GM23338 (cell line): ENCODE data around the gene MRFAP1. TPM values are rescaled to one million over a fixed set of nuclear protein-coding genes. Genes with fewer than 3 reads are reported as not detected.

Experiments
- ATAC-seq: fragments of 200-7000 bp; cut with Tn5 transposase; 3 replicates; pipeline ENCODE4 v1.9.1; 2020
- DNase-seq: peaks from one replicate; pipeline ENCODE4 v3.0.0-alpha.2; 2015; ENCODE audit warnings: low spot score
- H2AFZ ChIP-seq: fragments of 200-600 bp; sonication (generic); 2 replicates; pipeline ENCODE4 v1.8.0; 2016; ENCODE audit warnings: antibody characterized with exemption, mild to moderate bottlenecking, moderate library complexity
- H3F3A ChIP-seq: fragments of 200-600 bp; sonication (generic); replicated peaks from 2 replicates; pipeline ENCODE4 v1.8.0; 2017; ENCODE audit warnings: antibody characterized with exemption, mixed run types, low read depth
- H3K27ac ChIP-seq: fragments of 200-600 bp; sonication (generic); 2 replicates; pipeline ENCODE4 v1.6.1; 2016; ENCODE audit warnings: low read depth
- H3K27me3 ChIP-seq: fragments of 200-600 bp; sonication (generic); 2 replicates; pipeline ENCODE4 v1.8.0; 2016; ENCODE audit warnings: mild to moderate bottlenecking, mixed run types, moderate library complexity; ENCODE audit not compliant: insufficient read depth
- H3K36me3 ChIP-seq: fragments of 200-600 bp; sonication (generic); 2 replicates; pipeline ENCODE4 v1.8.0; 2016; ENCODE audit warnings: mild to moderate bottlenecking; ENCODE audit not compliant: insufficient read depth
- H3K4me1 ChIP-seq: fragments of 200-600 bp; sonication (generic); 2 replicates; pipeline ENCODE4 v1.8.0; 2016; ENCODE audit warnings: mild to moderate bottlenecking, moderate library complexity; ENCODE audit not compliant: insufficient read depth
- H3K4me2 ChIP-seq: fragments of 200-600 bp; sonication (generic); 2 replicates; pipeline ENCODE4 v1.7.1; 2017; ENCODE audit warnings: mixed run types
- H3K4me3 ChIP-seq: fragments of 200-600 bp; sonication (generic); 2 replicates; pipeline ENCODE4 v1.6.1; 2016; ENCODE audit warnings: mixed run types
- H3K79me2 ChIP-seq: fragments of 200-600 bp; sonication (generic); replicated peaks from 2 replicates; pipeline ENCODE4 v1.8.0; 2017; ENCODE audit warnings: mild to moderate bottlenecking; ENCODE audit not compliant: insufficient read depth
- H3K9me2 ChIP-seq: fragments of 200-600 bp; sonication (generic); 2 replicates; pipeline ENCODE4 v1.8.0; 2017; ENCODE audit not compliant: insufficient read depth
- H4K20me1 ChIP-seq: fragments of 200-600 bp; sonication (generic); replicated peaks from 2 replicates; pipeline ENCODE4 v1.8.0; 2017; ENCODE audit warnings: mild to moderate bottlenecking; ENCODE audit not compliant: insufficient read depth
- H3K27ac Mint-ChIP-seq: 2 replicates; pipeline ENCODE4 v1.8.0; 2020; ENCODE audit warnings: inconsistent platforms, mild to moderate bottlenecking, moderate library complexity, mixed read lengths
- H3K27me3 Mint-ChIP-seq: 3 replicates; pipeline ENCODE4 v1.8.0; 2022; ENCODE audit warnings: low read depth, mild to moderate bottlenecking, moderate library complexity, mixed read lengths, inconsistent platforms; ENCODE audit not compliant: insufficient read depth, poor library complexity
- H3K36me3 Mint-ChIP-seq: 3 replicates; pipeline ENCODE4 v1.8.0; 2021; ENCODE audit warnings: low read depth, mild to moderate bottlenecking, inconsistent platforms, moderate library complexity, mixed read lengths
- H3K4me1 Mint-ChIP-seq: 3 replicates; pipeline ENCODE4 v1.8.0; 2020; ENCODE audit warnings: mild to moderate bottlenecking, inconsistent platforms, mixed read lengths
- H3K4me3 Mint-ChIP-seq: 3 replicates; pipeline ENCODE4 v1.8.0; 2021; ENCODE audit warnings: moderate library complexity, mild to moderate bottlenecking, inconsistent platforms, mixed read lengths
- H3K9me3 Mint-ChIP-seq: 3 replicates; pipeline ENCODE4 v1.8.0; 2020; ENCODE audit warnings: moderate library complexity, mild to moderate bottlenecking, inconsistent platforms, mixed read lengths
- CREB1 ChIP-seq: fragments of 250-450 bp; sonication (Bioruptor Pico); IDR thresholded peaks from 2 replicates; pipeline ENCODE4 v1.5.0; 2020; ENCODE audit warnings: low read depth, mild to moderate bottlenecking, moderate library complexity
- EZH2 ChIP-seq: fragments of 200-600 bp; sonication (generic); IDR thresholded peaks from one replicate; pipeline ENCODE4 v1.8.0; 2017; ENCODE audit warnings: antibody characterized with exemption, mild to moderate bottlenecking, low read depth; ENCODE audit not compliant: unreplicated experiment
- JUNB ChIP-seq: IDR thresholded peaks from one replicate; pipeline ENCODE4 v1.6.1; 2016; ENCODE audit warnings: antibody characterized with exemption; ENCODE audit not compliant: unreplicated experiment
- NANOG ChIP-seq: IDR thresholded peaks from 2 replicates; pipeline ENCODE4 v1.6.1; 2016; ENCODE audit warnings: antibody characterized with exemption, borderline replicate concordance
- POLR2AphosphoS5 ChIP-seq: IDR thresholded peaks from 2 replicates; pipeline ENCODE4 v1.6.1; 2016; ENCODE audit warnings: antibody characterized with exemption, low read depth
- REST ChIP-seq: IDR thresholded peaks from one replicate; pipeline ENCODE4 v1.6.1; 2018; ENCODE audit warnings: antibody characterized with exemption; ENCODE audit not compliant: unreplicated experiment
- STAT1 ChIP-seq: IDR thresholded peaks from one replicate; pipeline ENCODE4 v1.6.1; 2016; ENCODE audit warnings: antibody characterized with exemption; ENCODE audit not compliant: unreplicated experiment
- ZNF114 ChIP-seq: fragments of 250-450 bp; sonication (Bioruptor Pico); IDR thresholded peaks from 2 replicates; pipeline ENCODE4 v1.5.0; 2020; ENCODE audit warnings: mild to moderate bottlenecking, moderate library complexity
- polyA plus RNA-seq: library from polyadenylated mRNA; unstranded; fragments of >200 nt; fragmentation: Nextera tagmentation; extraction: Ambion mirVana; gene quantifications from 2 replicates; pipeline ENCODE4 v1.2.1, GENCODE V29; 2016
- total RNA-seq: library from RNA; depleted of rRNA; stranded (reverse); fragments of >200 nt; shearing (Covaris generic); gene quantifications from 2 replicates; pipeline ENCODE4 v1.2.3, GENCODE V29; 2014
- TF ChIP-seq, protein P1 (sequence below), 2 experiments: fragments of 200-600 bp in 1 of 2; sonication (generic) in 1 of 2; conservative IDR thresholded peaks; 2 replicates each; pipeline versions ENCODE4 v1.5.1 to v1.6.1; 2016 to 2017; ENCODE audit warnings: antibody characterized with exemption in 2 of 2, low read depth in 2 of 2, mild to moderate bottlenecking in 2 of 2, moderate library complexity in 1 of 2
- TF ChIP-seq, protein P2 (sequence below): IDR thresholded peaks from 2 replicates; pipeline ENCODE4 v1.6.1; 2016; ENCODE audit warnings: antibody characterized with exemption

MRFAP1 gene
- total and polyA plus RNA-seq, 2 experiments from 2014 or later = 154 to 288 TPM

DNA sequence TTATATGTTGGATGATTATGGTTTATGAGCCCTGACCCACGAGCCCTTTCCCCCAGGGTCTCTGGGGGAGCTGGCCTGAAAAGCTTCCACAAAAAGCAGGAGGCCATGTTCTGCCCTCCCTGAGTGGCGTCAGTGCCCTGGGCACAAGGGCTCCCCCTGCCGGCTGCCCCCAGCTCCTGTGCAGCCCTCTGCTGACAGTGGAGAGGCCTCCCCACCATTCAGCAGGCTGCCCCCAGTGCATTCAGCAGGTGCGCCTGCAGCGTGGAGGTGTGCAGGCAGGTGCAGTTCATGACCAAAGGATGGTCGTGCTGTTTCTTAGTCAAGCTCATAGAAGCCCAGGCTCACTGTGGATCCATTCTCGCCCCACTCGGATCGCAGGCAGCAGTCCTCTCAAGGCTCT is 40.7 kb downstream of the MRFAP1 start:
- no peak overlapping the region for H3K4me2 ChIP-seq
- peaks cover 5% of the 10 kb centered on the region; the same call in 1 of the 2 replicates for H3K36me3 ChIP-seq
- Mint-ChIP-seq H3K36me3 (peaks cover 31% of the 10 kb centered on the region), H3K9me3 (no peaks in the 10 kb centered on the region), H3K4me1 (peaks cover 16% of the 10 kb centered on the region), H3K27me3 (peaks cover 15% of the 10 kb centered on the region), H3K4me3 (no peak overlapping the region), H3K27ac (no peak overlapping the region)
- H3K4me3 ChIP-seq = no peak overlapping the region
- DNase-seq (no peak), ATAC-seq (peak; percentile 43)
- peaks cover 7% of the 10 kb centered on the region for H3K4me1 ChIP-seq
- no peak overlapping the region for H3K27ac ChIP-seq
- H2AFZ ChIP-seq = no peak overlapping the region
- H3K27me3 ChIP-seq = no peaks in the 10 kb centered on the region
- no peaks in the 10 kb centered on the region for H3K9me2 ChIP-seq
- H3F3A ChIP-seq = no peaks in the 10 kb centered on the region
- peaks cover 13% of the 10 kb centered on the region for H4K20me1 ChIP-seq
- TF ChIP-seq ZNF114 (CRISPR knock-in tag) (no peak), POLR2AphosphoS5 (no peak), REST (no peak), JUNB (no peak), EZH2 (no peak), CREB1 (CRISPR knock-in tag) (no peak)
- TF ChIP-seq, protein P1, sequence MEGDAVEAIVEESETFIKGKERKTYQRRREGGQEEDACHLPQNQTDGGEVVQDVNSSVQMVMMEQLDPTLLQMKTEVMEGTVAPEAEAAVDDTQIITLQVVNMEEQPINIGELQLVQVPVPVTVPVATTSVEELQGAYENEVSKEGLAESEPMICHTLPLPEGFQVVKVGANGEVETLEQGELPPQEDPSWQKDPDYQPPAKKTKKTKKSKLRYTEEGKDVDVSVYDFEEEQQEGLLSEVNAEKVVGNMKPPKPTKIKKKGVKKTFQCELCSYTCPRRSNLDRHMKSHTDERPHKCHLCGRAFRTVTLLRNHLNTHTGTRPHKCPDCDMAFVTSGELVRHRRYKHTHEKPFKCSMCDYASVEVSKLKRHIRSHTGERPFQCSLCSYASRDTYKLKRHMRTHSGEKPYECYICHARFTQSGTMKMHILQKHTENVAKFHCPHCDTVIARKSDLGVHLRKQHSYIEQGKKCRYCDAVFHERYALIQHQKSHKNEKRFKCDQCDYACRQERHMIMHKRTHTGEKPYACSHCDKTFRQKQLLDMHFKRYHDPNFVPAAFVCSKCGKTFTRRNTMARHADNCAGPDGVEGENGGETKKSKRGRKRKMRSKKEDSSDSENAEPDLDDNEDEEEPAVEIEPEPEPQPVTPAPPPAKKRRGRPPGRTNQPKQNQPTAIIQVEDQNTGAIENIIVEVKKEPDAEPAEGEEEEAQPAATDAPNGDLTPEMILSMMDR (conservative IDR thresholded peaks at IDR 0.05; ENCODE audit: low read depth in 2 of 2) = peak; percentile 29 to 56; a peak in 2 of 4 replicates
- H3K79me2 ChIP-seq = peaks cover 11% of the 10 kb centered on the region

- H4K20me1 ChIP-seq = no peaks in the 10 kb centered on the region; the same call in 1 of the 2 replicates
- Mint-ChIP-seq H3K36me3 (peaks cover 25% of the 10 kb centered on the region), H3K27me3 (peaks cover 16% of the 10 kb centered on the region), H3K4me1 (no peaks in the 10 kb centered on the region; the same call in 2 of the 3 replicates), H3K27ac (no peak overlapping the region), H3K9me3 (peaks cover 14% of the 10 kb centered on the region), H3K4me3 (no peak overlapping the region)
- no peak for ATAC-seq
- no peak overlapping the region for H3K4me3 ChIP-seq
- H3K4me2 ChIP-seq = no peak overlapping the region
- H3K27ac ChIP-seq = no peak overlapping the region
- H3K27me3 ChIP-seq = no peaks in the 10 kb centered on the region
- H3K9me2 ChIP-seq = no peaks in the 10 kb centered on the region
- DNase-seq = no peak
- H3K36me3 ChIP-seq = no peaks in the 10 kb centered on the region
- H3K4me1 ChIP-seq = no peaks in the 10 kb centered on the region
- H2AFZ ChIP-seq = no peak overlapping the region
- H3K79me2 ChIP-seq = no peaks in the 10 kb centered on the region
- no peaks in the 10 kb centered on the region for H3F3A ChIP-seq
- TF ChIP-seq NANOG (no peak), EZH2 (no peak), POLR2AphosphoS5 (no peak), ZNF114 (CRISPR knock-in tag) (no peak), REST (no peak), JUNB (no peak), STAT1 (no peak)
- TF ChIP-seq, protein P2, sequence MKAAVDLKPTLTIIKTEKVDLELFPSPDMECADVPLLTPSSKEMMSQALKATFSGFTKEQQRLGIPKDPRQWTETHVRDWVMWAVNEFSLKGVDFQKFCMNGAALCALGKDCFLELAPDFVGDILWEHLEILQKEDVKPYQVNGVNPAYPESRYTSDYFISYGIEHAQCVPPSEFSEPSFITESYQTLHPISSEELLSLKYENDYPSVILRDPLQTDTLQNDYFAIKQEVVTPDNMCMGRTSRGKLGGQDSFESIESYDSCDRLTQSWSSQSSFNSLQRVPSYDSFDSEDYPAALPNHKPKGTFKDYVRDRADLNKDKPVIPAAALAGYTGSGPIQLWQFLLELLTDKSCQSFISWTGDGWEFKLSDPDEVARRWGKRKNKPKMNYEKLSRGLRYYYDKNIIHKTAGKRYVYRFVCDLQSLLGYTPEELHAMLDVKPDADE = no peak
- TF ChIP-seq, protein P1 (conservative IDR thresholded peaks at IDR 0.05; ENCODE audit: low read depth in 2 of 2) = no peak
These were observed 42.5 kb downstream of the MRFAP1 start for GRCh38 chr4:6682862-6683590.
